ENCODE results near the gene CLCN7. TPM values are rescaled to one million over a fixed set of nuclear protein-coding genes. Genes with fewer than 3 reads are reported as not detected.

Gene CLCN7
- total and polyA plus RNA-seq, 2 donors (not counting 3 experiments of a cell fraction or from before 2014, with no cell fraction given): 59.8 to 94.9 TPM

- Histone ChIP-seq H3K4me3 (replicated peaks in 1 of 3; ENCODE audit: insufficient read depth in 1 of 3, low read depth in 1 of 3, low read length in 3 of 3) (peak overlapping the region in 1 of 3 experiments; percentile 77), H3K9me1 (replicated peaks; ENCODE audit: control insufficient read depth, extremely low read depth, insufficient read depth, low read length) (no peaks in the 10 kb centered on the region), H4K20me1 (replicated peaks; ENCODE audit: control insufficient read depth, extremely low read depth, insufficient read depth, low read length) (no peaks in the 10 kb centered on the region), H3K27me3 (ENCODE audit: control insufficient read depth in 2 of 2, insufficient read depth in 2 of 2, low read length in 2 of 2) (no peaks in the 10 kb centered on the region), H3K27ac (ENCODE audit: insufficient read depth, low read depth, low read length) (peak overlapping the region; percentile 84), H3K9ac (replicated peaks; ENCODE audit: extremely low read depth, insufficient read depth, low read length) (peak overlapping the region; percentile 93), H3K4me2 (ENCODE audit: insufficient read depth, low read length) (peak overlapping the region; percentile 41), H3K9me3 (replicated peaks; ENCODE audit: control insufficient read depth, insufficient read depth, low read length) (no peaks in the 10 kb centered on the region), H3K4me1 (ENCODE audit: control insufficient read depth, extremely low read depth, insufficient read depth, low read length) (peaks cover 15% of the 10 kb centered on the region), H3K79me2 (ENCODE audit: control insufficient read depth, insufficient read depth, low read length) (peaks cover 19% of the 10 kb centered on the region), H3K36me3 (ENCODE audit: control insufficient read depth in 2 of 2, extremely low read depth in 1 of 2, insufficient read depth in 2 of 2, low read length in 2 of 2) (peaks cover 3 to 8% of the 10 kb centered on the region in 2 experiments), H2AFZ (ENCODE audit: low read depth, low read length) (peak overlapping the region; percentile 98)
- DNase-seq (ENCODE audit: low read depth, low spot score): no peak
- no peak for FAIRE-seq
- intact Hi-C loops (cut with micrococcal nuclease) (loop anchor here (5.0 kb wide), 1 partner anchor 215 kb away; the partner anchor contains the start of gene MAPK8IP3), dilution Hi-C loops (cut with MboI; ENCODE audit: extremely low pct_ligation_motif_present, low sequenced_read_pairs) (no loop called here)
- TF ChIP-seq CTCF (IDR thresholded peaks at IDR 0.05; ENCODE audit: extremely low read depth in 1 of 2, insufficient read depth in 1 of 2, low read depth in 1 of 2, low read length in 2 of 2) (no peak), FOS (IDR thresholded peaks at IDR 0.05; ENCODE audit: borderline replicate concordance, insufficient read depth, low read length) (no peak), JUN (IDR thresholded peaks at IDR 0.05; ENCODE audit: borderline replicate concordance, insufficient read depth, insufficient read length, low read depth) (no peak), MAX (IDR thresholded peaks at IDR 0.05; ENCODE audit: insufficient read depth, insufficient read length) (no peak), POLR2AphosphoS5 (IDR thresholded peaks at IDR 0.05; ENCODE audit: insufficient read depth, low read depth, low read length) (no peak), MYC (IDR thresholded peaks at IDR 0.05; ENCODE audit: low read depth, low read length) (no peak), GATA2 (IDR thresholded peaks at IDR 0.05; ENCODE audit: insufficient read depth, insufficient read length, low read depth, low read length) (no peak)
- BruUV-seq (replicated peaks): no TSS peak
- POLR2A ChIA-PET: interaction anchor here (0.7 kb wide), 1 partner anchor 17 kb away, joined by 4 read pairs; no protein-coding TSS in a partner anchor
- CTCF ChIA-PET: interaction anchor here (0.6 to 2.3 kb wide), 3 partner anchors 51 to 124 kb away, joined by 3 to 24 read pairs (median 3); no protein-coding TSS in a partner anchor
These were observed 17.5 kb upstream of the CLCN7 start for GRCh38 chr16:1492082-1492922.
